Measurements from ENCODE around the gene HEY2.

Gene HEY2

DNA sequence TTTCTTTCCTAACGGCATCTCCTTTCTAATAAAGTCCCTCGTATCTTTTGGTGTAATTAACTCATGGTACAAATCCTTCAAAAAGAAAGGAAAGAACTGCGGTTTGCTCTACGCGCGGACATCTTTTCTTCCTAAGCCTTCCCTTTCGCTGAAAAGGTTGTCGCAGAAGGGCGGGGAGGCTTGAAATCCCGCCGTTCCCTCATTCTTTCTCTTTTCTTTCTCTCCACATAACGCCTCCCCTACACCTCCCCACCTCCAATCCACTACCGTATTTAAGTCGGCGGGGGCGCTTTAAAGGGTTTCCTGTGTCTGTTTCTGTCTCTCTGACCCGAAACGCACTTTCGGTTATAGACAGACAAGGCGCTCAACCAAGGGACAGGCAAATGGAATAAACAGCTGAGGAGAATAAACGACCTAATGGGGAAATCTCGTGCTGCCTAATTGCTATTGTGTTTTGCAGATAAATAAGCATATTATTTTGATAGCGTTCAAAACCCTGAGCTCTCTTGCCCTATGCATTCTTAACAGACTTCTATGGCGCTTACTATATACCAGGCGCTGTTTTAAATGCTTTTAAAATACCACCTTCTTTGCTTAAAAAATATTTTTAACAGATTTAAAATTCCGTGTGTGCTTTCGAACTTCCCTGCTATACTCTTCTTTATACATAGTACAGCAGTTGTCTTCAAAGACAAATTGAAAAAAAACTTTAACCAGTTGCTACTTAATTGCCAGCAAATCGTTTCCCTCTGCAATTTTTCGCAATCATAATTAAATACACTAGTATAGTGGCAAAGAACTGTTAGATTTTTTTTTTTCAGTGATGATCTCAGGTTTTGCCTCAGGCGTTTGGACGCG lies 2.5 kb upstream of the HEY2 start (continued):
- TF ChIP-seq ZNF488 (tag by site-specific recombination; IDR thresholded peaks at IDR 0.05), result no peak
- TF ChIP-seq ZFP41 (tag by site-specific recombination; IDR thresholded peaks at IDR 0.05; ENCODE audit: borderline replicate concordance), result no peak
- no peak for TF ChIP-seq ZNF513 (tag by site-specific recombination; IDR thresholded peaks at IDR 0.05)

DNA sequence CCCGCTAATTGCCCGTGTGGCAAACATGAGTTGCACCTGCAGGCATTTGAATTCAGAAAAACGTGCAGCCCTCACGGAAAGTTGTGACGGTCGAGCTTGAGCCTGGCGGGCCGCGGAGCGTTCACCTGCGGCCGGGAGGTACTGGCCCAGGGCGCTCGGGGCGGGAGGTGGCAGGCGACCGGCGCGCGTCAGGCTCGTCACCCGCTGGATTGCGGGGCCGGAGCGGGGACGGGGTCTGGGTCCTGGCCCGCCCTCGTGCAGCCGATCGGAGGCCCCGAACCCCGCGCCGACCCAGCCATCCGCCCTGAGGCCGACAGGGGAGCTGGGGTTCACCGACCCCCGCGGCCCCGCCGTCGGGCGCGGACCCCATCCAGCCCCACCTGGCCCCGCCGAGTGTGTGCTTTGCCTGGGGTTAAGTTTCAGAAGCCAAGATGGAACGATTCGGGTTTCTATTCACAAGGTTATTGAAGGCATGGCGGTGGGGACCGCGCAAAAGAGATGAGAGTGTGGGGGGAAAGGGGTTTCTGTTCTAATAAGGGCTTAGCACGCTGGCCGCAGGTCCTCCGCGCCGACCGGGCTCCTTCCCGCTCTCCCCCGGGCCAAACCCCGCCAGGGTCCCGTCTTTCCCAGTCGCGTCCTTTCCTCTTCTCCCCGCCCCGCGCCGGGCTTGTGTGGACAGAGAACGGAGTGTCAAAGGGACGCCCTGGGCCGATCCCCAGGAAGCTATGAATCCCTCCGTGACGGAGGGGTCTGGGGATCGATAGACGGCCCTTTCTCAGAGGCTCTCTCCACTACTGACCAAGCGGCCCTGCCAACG lies 1.6 kb upstream of the HEY2 start:
- ChIA-PET CTCF (interaction anchor here (0.7 to 1.6 kb wide), 6 partner anchors 18 to 437 kb away, joined by 3 to 7 read pairs (median 4); no protein-coding TSS in a partner anchor), POLR2A (interaction anchor here (0.6 to 2.3 kb wide), 12 partner anchors 16 to 385 kb away, joined by 3 to 5 read pairs (median 3); partner anchors contain the start of gene TRMT11)
- peaks cover 8% of the 10 kb centered on the region for H3K4me1 ChIP-seq (ENCODE audit: control insufficient read depth, insufficient read depth, low read length)
- no peak for TF ChIP-seq ZNF548 (tag by site-specific recombination; IDR thresholded peaks at IDR 0.05)
- no peak for TF ChIP-seq ZNF704 (tag by site-specific recombination; IDR thresholded peaks at IDR 0.05)
- TF ChIP-seq ATF2 (tag by site-specific recombination; IDR thresholded peaks at IDR 0.05; ENCODE audit: low read depth), result no peak
- no peak for TF ChIP-seq ZNF239 (tag by site-specific recombination; IDR thresholded peaks at IDR 0.05)
- no peak for TF ChIP-seq ZNF274 (IDR thresholded peaks at IDR 0.05; ENCODE audit: low read length)
- no peak for TF ChIP-seq ZNF274 (tag by site-specific recombination; IDR thresholded peaks at IDR 0.05; ENCODE audit: borderline replicate concordance)
- TF ChIP-seq HIC1 (tag by site-specific recombination; IDR thresholded peaks at IDR 0.05), result peak; percentile 84; the same call in 1 of the 2 replicates
- 0 out of 2 replicates have a peak, but pooled peaks have one; percentile 67 for TF ChIP-seq ZBTB7A (tag by site-specific recombination; IDR thresholded peaks at IDR 0.05; ENCODE audit: low read depth)
- no peak for TF ChIP-seq ZNF211 (tag by site-specific recombination; IDR thresholded peaks at IDR 0.05; ENCODE audit: low read depth)
- peak; percentile 13; the same call in 1 of the 2 replicates for TF ChIP-seq ZNF24 (tag by site-specific recombination; IDR thresholded peaks at IDR 0.05)
- TF ChIP-seq, protein P1, sequence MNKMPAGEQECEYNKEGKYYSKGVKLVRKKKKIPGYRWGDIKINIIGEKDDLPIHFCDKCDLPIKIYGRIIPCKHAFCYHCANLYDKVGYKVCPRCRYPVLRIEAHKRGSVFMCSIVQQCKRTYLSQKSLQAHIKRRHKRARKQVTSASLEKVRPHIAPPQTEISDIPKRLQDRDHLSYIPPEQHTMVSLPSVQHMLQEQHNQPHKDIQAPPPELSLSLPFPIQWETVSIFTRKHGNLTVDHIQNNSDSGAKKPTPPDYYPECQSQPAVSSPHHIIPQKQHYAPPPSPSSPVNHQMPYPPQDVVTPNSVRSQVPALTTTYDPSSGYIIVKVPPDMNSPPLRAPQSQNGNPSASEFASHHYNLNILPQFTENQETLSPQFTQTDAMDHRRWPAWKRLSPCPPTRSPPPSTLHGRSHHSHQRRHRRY (tag by site-specific recombination; IDR thresholded peaks at IDR 0.05), result no peak
- TF ChIP-seq MEIS1 (CRISPR knock-in tag; IDR thresholded peaks at IDR 0.05; ENCODE audit: borderline replicate concordance), result no peak
- no peak for TF ChIP-seq ZNF37A (tag by site-specific recombination; IDR thresholded peaks at IDR 0.05)
- TF ChIP-seq SCRT2 (tag by site-specific recombination; IDR thresholded peaks at IDR 0.05), result no peak
- TF ChIP-seq ZNF530 (tag by site-specific recombination; IDR thresholded peaks at IDR 0.05; ENCODE audit: low read depth), result no peak
- TF ChIP-seq, protein P2, sequence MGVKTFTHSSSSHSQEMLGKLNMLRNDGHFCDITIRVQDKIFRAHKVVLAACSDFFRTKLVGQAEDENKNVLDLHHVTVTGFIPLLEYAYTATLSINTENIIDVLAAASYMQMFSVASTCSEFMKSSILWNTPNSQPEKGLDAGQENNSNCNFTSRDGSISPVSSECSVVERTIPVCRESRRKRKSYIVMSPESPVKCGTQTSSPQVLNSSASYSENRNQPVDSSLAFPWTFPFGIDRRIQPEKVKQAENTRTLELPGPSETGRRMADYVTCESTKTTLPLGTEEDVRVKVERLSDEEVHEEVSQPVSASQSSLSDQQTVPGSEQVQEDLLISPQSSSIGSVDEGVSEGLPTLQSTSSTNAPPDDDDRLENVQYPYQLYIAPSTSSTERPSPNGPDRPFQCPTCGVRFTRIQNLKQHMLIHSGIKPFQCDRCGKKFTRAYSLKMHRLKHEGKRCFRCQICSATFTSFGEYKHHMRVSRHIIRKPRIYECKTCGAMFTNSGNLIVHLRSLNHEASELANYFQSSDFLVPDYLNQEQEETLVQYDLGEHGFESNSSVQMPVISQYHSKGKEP (tag by site-specific recombination; IDR thresholded peaks at IDR 0.05), result peak; percentile 63; the same call in 1 of the 2 replicates
- no peak for TF ChIP-seq ZNF175 (tag by site-specific recombination; IDR thresholded peaks at IDR 0.05)
- TF ChIP-seq KLF8 (tag by site-specific recombination; IDR thresholded peaks at IDR 0.05), result peak; percentile 28; the same call in 1 of the 2 replicates
- TF ChIP-seq ZNF555 (tag by site-specific recombination; conservative IDR thresholded peaks at IDR 0.05), result no peak

More for the DNA sequence above, 1.6 kb upstream of the HEY2 start:
- H3K9me3 ChIP-seq (ENCODE audit: control insufficient read depth, insufficient read depth, low read depth, low read length), result no peaks in the 10 kb centered on the region
- peak overlapping the region; percentile 93 for H3K27ac ChIP-seq (ENCODE audit: extremely low read depth, low read depth, low read length)
- H3K4me3 ChIP-seq (ENCODE audit: low read depth, low read length), result peak overlapping the region; percentile 60
- H3K36me3 ChIP-seq (ENCODE audit: control insufficient read depth in 2 of 2, insufficient read depth in 1 of 2, low read length in 2 of 2), result peaks cover 0 to 5% of the 10 kb centered on the region in 2 experiments; a peak in 1 of 3 replicates

Data from HEK293 (cell line).